Upper lobe of left lung (tissue), 6 donors: ENCODE measurements around the gene BIRC3. TPM values are rescaled to one million over a fixed set of nuclear protein-coding genes. Genes with fewer than 3 reads are reported as not detected.

Source experiments
- ATAC-seq, 2 donors: fragments of 200-7000 bp; cut with Tn5 transposase; one replicate each; pipeline ENCODE4 v1.9.1; 2022; ENCODE audit warnings: mild to moderate bottlenecking in 2 of 2, moderate library complexity in 2 of 2; ENCODE audit not compliant: low FRiP score in 2 of 2
- DNase-seq, 2 donors: peaks; one replicate each; pipeline ENCODE4 v3.0.0-alpha.2; 2019 to 2020
- H3K27ac ChIP-seq, 4 donors: fragments of 200-600 bp; sonication (generic); one replicate each; pipeline ENCODE4 v1.5.1; 2016 to 2019
- H3K27me3 ChIP-seq, 4 donors: fragments of 200-600 bp; sonication (generic); one replicate each; pipeline ENCODE4 v1.5.1; 2017 to 2019
- H3K36me3 ChIP-seq, 4 donors: fragments of 200-600 bp; sonication (generic); one replicate each; pipeline ENCODE4 v1.5.1; 2016 to 2019
- H3K4me1 ChIP-seq, 4 donors: fragments of 200-600 bp; sonication (generic); one replicate each; pipeline ENCODE4 v1.5.1; 2018 to 2019
- H3K4me3 ChIP-seq, 4 donors: fragments of 200-600 bp; sonication (generic); one replicate each; pipeline ENCODE4 v1.5.1; 2017 to 2019; ENCODE audit warnings: mild to moderate bottlenecking in 2 of 4, moderate library complexity in 1 of 4
- H3K9me3 ChIP-seq, 4 donors: fragments of 200-600 bp; sonication (generic); one replicate each; pipeline ENCODE4 v1.5.1; 2018 to 2019
- EP300 ChIP-seq, 4 donors: sonication (generic); formaldehyde crosslinking; IDR thresholded peaks; one replicate each; pipeline ENCODE4 v1.5.1; 2017; ENCODE audit warnings: antibody characterized with exemption in 4 of 4, control low read depth in 2 of 4
- POLR2A ChIP-seq, 4 donors: fragments of 450-650 bp; IDR thresholded peaks; one replicate each; pipeline ENCODE4 v1.5.1; 2016 to 2017; ENCODE audit warnings: antibody characterized with exemption in 4 of 4, mild to moderate bottlenecking in 2 of 4
- POLR2AphosphoS5 ChIP-seq, 2 donors: sonication (generic); formaldehyde crosslinking; IDR thresholded peaks; one replicate each; pipeline ENCODE4 v1.5.1; 2017; ENCODE audit warnings: antibody characterized with exemption in 2 of 2
- WGBS, 2 donors: methylation state at CpG; one replicate each; pipeline ENCODE4 v1.1.5; 2017 to 2018; 5-methylcytosine and 5-hydroxymethylcytosine counted together
- total RNA-seq, 6 donors: library from RNA; depleted of rRNA in 4 of 6; stranded (reverse); fragments of >200 nt in 4 of 6; gene quantifications; one replicate each; pipeline versions ENCODE4 v1.1.0 to v1.2.1, GENCODE V29; 2016 to 2021
- TF ChIP-seq, protein P1 (sequence below), 6 experiments: fragments of 450-650 bp in 4 of 6; fragments of 200-600 bp in 2 of 6; sonication (generic) in 2 of 6; IDR thresholded peaks; one replicate each; pipeline ENCODE4 v1.5.1; 2016 to 2019; ENCODE audit warnings: antibody characterized with exemption in 6 of 6
- donor health status: DM: no; HTN: no; CAD: no; lungs with moderate emphysema.
- donor health status: DM: no; HTN: yes; CAD: no; lungs with severe emphysema.

Gene BIRC3
- total RNA-seq, 6 donors from 2014 or later, result 8.8 to 39.5 (median 19.1) TPM

GRCh38 chr11:102346748-102347461 lies 29.6 kb downstream of the BIRC3 start, which contains the start of gene BIRC2:
Gene BIRC2 (plus strand): TSS chr11:102347214. CDS start chr11:102349855, 2,641 bp downstream.
- H3K36me3 ChIP-seq, result peaks cover 0 to 17% (median 1%) of the 10 kb centered on the region in 4 donors
- TF ChIP-seq POLR2A (IDR thresholded peaks at IDR 0.05) (peak in 3 of 4 donors; percentile 87 to 95 (median 88)), EP300 (IDR thresholded peaks at IDR 0.05) (peak in 3 of 4 donors; percentile 22 to 38 (median 23)), POLR2AphosphoS5 (IDR thresholded peaks at IDR 0.05) (peak; percentile 84 to 90)
- TF ChIP-seq, protein P1, sequence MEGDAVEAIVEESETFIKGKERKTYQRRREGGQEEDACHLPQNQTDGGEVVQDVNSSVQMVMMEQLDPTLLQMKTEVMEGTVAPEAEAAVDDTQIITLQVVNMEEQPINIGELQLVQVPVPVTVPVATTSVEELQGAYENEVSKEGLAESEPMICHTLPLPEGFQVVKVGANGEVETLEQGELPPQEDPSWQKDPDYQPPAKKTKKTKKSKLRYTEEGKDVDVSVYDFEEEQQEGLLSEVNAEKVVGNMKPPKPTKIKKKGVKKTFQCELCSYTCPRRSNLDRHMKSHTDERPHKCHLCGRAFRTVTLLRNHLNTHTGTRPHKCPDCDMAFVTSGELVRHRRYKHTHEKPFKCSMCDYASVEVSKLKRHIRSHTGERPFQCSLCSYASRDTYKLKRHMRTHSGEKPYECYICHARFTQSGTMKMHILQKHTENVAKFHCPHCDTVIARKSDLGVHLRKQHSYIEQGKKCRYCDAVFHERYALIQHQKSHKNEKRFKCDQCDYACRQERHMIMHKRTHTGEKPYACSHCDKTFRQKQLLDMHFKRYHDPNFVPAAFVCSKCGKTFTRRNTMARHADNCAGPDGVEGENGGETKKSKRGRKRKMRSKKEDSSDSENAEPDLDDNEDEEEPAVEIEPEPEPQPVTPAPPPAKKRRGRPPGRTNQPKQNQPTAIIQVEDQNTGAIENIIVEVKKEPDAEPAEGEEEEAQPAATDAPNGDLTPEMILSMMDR (IDR thresholded peaks at IDR 0.05), result peak; percentile 63 to 97 (median 95)
- H3K27ac ChIP-seq, result peak within 1 kb of the TSS; percentile 98 to 99 (median 98)
- H3K9me3 ChIP-seq, result no peaks in the 10 kb centered on the region
- peak; percentile 98 to 99 for ATAC-seq
- peak; percentile 95 to 100 for DNase-seq
- peak within 1 kb of the TSS; percentile 37 to 82 (median 68) for H3K4me3 ChIP-seq
- WGBS, 2 donors, result 0 to 1% methylated on average over 24 to 25 of the region's 77 CpGs
- no peaks in the 10 kb centered on the region for H3K27me3 ChIP-seq
- peaks cover 12 to 26% (median 16%) of the 10 kb centered on the region in 4 donors for H3K4me1 ChIP-seq

- no peaks in the 10 kb centered on the region for H3K27me3 ChIP-seq
- H3K4me3 ChIP-seq, result peak overlapping the region; percentile 37 to 82 (median 68)
- TF ChIP-seq POLR2A (IDR thresholded peaks at IDR 0.05) (peak in 1 of 4 donors; percentile 37), EP300 (IDR thresholded peaks at IDR 0.05) (no peak)
- H3K36me3 ChIP-seq, result peaks cover 0 to 25% (median 1%) of the 10 kb centered on the region in 4 donors
- ATAC-seq (peak in 1 of 2 donors; percentile 39), DNase-seq (peak in 1 of 2 donors; percentile 28)
- peaks cover 12 to 26% (median 16%) of the 10 kb centered on the region in 4 donors for H3K4me1 ChIP-seq
- H3K9me3 ChIP-seq, result no peaks in the 10 kb centered on the region
- WGBS, 2 donors, result 1% methylated on average over 32 of the region's 33 CpGs
- H3K27ac ChIP-seq, result peak overlapping the region; percentile 98 to 99 (median 98)
Measured at GRCh38 chr11:102347462-102348370, 30.4 kb downstream of the BIRC3 start.

GRCh38 chr11:102357116-102357515 lies 39.8 kb downstream of the BIRC3 start:
- ATAC-seq, result no peak
- Histone ChIP-seq H3K27me3 (no peaks in the 10 kb centered on the region), H3K9me3 (no peaks in the 10 kb centered on the region), H3K4me3 (no peak overlapping the region), H3K4me1 (peaks cover 0 to 4% (median 0%) of the 10 kb centered on the region in 4 donors), H3K36me3 (peaks cover 8 to 44% (median 17%) of the 10 kb centered on the region in 4 donors), H3K27ac (no peak overlapping the region)
- DNase-seq, result no peak
- TF ChIP-seq, protein P1 (IDR thresholded peaks at IDR 0.05), result no peak
- no peak for TF ChIP-seq POLR2AphosphoS5 (IDR thresholded peaks at IDR 0.05)
- TF ChIP-seq POLR2A (IDR thresholded peaks at IDR 0.05), result no peak
- TF ChIP-seq EP300 (IDR thresholded peaks at IDR 0.05), result no peak

DNA sequence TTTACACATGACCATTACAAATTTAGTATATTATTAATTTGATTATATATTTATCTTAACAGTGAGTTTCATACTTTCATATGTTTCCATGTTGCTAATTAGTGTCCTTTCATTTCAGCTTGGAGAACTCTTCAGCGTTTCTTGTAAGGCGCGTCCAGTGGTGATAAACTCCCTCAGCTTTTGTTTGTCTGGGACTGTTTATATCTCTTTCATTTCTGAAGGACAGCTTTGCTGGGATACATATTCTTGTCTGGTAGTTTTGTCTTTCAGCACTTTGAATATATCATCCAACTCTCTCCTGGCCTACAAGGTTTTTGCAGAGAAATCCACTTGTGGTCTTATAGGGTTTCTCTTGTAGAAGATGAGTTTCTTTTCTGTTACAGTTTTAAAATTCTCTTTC lies 42.1 kb downstream of the BIRC3 start:
- no peak for DNase-seq
- Histone ChIP-seq H3K4me1 (peaks cover 0 to 4% (median 0%) of the 10 kb centered on the region in 4 donors), H3K9me3 (no peaks in the 10 kb centered on the region), H3K27me3 (no peaks in the 10 kb centered on the region), H3K4me3 (no peak overlapping the region), H3K36me3 (peaks cover 14 to 58% (median 28%) of the 10 kb centered on the region in 4 donors), H3K27ac (no peak overlapping the region)
- WGBS, 2 donors, result 75 to 83% methylated on average over 3 of the region's 3 CpGs
- ATAC-seq, result no peak
- TF ChIP-seq POLR2A (IDR thresholded peaks at IDR 0.05) (no peak), EP300 (IDR thresholded peaks at IDR 0.05) (no peak), POLR2AphosphoS5 (IDR thresholded peaks at IDR 0.05) (no peak)
- TF ChIP-seq, protein P1 (IDR thresholded peaks at IDR 0.05), result no peak

- Histone ChIP-seq H3K4me3 (no peak overlapping the region), H3K27ac (no peak overlapping the region), H3K9me3 (no peaks in the 10 kb centered on the region), H3K4me1 (peaks cover 0 to 4% (median 0%) of the 10 kb centered on the region in 4 donors), H3K36me3 (peaks cover 16 to 67% (median 36%) of the 10 kb centered on the region in 4 donors), H3K27me3 (no peaks in the 10 kb centered on the region)
- 89 to 93% methylated on average over 3 of the region's 3 CpGs for WGBS, 2 donors
- no peak for TF ChIP-seq POLR2A (IDR thresholded peaks at IDR 0.05)
- TF ChIP-seq, protein P1 (IDR thresholded peaks at IDR 0.05), result no peak
- TF ChIP-seq POLR2AphosphoS5 (IDR thresholded peaks at IDR 0.05), result no peak
- no peak for TF ChIP-seq EP300 (IDR thresholded peaks at IDR 0.05)
- no peak for DNase-seq
- ATAC-seq, result no peak
Measured at GRCh38 chr11:102360681-102361080, 43.4 kb downstream of the BIRC3 start.
